Epithelial cell of proximal tubule (primary cell): ENCODE measurements around the gene MRPS10. TPM values are rescaled to one million over a fixed set of nuclear protein-coding genes. Genes with fewer than 3 reads are reported as not detected.

Source experiments
- DNase-seq: peaks from one replicate; pipeline ENCODE4 v3.0.0-alpha.2; 2011; ENCODE audit warnings: low read depth
- H3K4me3 ChIP-seq: 2 replicates; pipeline ENCODE4 v1.5.1; 2011; ENCODE audit warnings: low read depth, mild to moderate bottlenecking, low read length
- total RNA-seq: library from RNA; depleted of rRNA; stranded (reverse); fragments of >200 nt; gene quantifications from 2 replicates; pipeline ENCODE4 v1.2.3, GENCODE V29; 2015
- TF ChIP-seq, protein P1 (sequence below): conservative IDR thresholded peaks from 2 replicates; pipeline ENCODE4 v1.5.1; 2012; ENCODE audit warnings: low read depth, mild to moderate bottlenecking, low read length

Gene MRPS10
- total RNA-seq, 1 donor from 2014 or later: 40.3 TPM

DNA sequence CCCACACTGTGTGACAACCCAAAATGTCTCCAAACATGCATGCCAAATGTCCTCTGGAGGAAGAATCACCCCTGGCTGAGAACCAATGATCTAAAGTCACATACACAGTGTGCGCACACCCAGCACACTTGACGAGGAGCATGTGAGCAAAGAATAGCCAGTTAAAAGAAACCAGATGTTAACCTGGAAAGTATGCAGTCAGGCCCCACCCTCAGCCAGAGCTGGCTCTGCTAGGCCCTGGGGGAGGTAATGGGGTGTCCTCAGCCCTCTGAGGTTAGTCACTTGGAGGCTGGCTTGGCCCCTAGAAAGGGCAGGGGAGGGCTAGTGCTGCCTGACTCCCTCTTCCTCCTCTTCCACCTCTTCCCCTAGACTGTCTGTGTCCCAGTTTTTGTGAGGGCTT is 59.6 kb downstream of the MRPS10 start:
- TF ChIP-seq, protein P1, sequence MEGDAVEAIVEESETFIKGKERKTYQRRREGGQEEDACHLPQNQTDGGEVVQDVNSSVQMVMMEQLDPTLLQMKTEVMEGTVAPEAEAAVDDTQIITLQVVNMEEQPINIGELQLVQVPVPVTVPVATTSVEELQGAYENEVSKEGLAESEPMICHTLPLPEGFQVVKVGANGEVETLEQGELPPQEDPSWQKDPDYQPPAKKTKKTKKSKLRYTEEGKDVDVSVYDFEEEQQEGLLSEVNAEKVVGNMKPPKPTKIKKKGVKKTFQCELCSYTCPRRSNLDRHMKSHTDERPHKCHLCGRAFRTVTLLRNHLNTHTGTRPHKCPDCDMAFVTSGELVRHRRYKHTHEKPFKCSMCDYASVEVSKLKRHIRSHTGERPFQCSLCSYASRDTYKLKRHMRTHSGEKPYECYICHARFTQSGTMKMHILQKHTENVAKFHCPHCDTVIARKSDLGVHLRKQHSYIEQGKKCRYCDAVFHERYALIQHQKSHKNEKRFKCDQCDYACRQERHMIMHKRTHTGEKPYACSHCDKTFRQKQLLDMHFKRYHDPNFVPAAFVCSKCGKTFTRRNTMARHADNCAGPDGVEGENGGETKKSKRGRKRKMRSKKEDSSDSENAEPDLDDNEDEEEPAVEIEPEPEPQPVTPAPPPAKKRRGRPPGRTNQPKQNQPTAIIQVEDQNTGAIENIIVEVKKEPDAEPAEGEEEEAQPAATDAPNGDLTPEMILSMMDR: no peak
- no peak overlapping the region for H3K4me3 ChIP-seq
- DNase-seq: no peak

Other genes with a start within 250 kb of the MRPS10 start
- gene TAF8, start 167.3 kb downstream of the MRPS10 start, total RNA-seq: 10.8 and 14.8 TPM in 2 replicates
- 15.3 and 19.8 TPM in 2 replicates for gene C6orf132, start 75.2 kb downstream of the MRPS10 start, total RNA-seq
- gene GUCA1A, start 44.5 kb downstream of the MRPS10 start, total RNA-seq: 1.4 and 2.2 TPM in 2 replicates
- gene GUCA1B, start 22.9 kb downstream of the MRPS10 start, total RNA-seq: 0.07 and 0.17 TPM in 2 replicates
- 2.2 and 3.5 TPM in 2 replicates for gene TRERF1, start 234.1 kb upstream of the MRPS10 start, total RNA-seq